AG10803 (cell line): Measurements from ENCODE around the gene PEX7.

Experiments used
- DNase-seq: peaks from one replicate; pipeline ENCODE4 v3.0.0; 2010; ENCODE audit warnings: low read depth
- H3K4me3 ChIP-seq: 2 replicates; pipeline ENCODE4 v1.5.1; 2011; ENCODE audit warnings: mild to moderate bottlenecking, low read length, control low read depth
- CTCF ChIP-seq: conservative IDR thresholded peaks from 2 replicates; pipeline ENCODE4 v1.5.1; 2011; ENCODE audit warnings: mild to moderate bottlenecking, low read length, control low read depth, inconsistent platforms

PEX7 gene

DNA sequence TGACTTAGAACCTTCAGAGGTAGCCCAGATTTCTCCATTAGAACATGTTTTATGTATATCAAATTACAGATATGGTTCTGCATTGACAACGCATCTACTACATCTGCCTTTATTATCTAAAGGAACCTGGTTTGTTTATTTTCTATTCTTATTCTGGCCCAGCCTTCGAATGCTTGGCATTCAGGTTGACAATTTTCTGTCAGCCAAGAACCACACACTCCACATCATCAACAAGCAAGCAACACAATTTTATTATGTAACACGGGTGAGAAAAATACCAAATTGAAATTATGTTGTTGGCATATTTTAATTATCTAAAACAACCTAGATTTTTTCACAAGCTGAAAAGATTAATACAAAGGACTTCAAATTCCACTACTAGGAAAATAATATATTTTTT lies 44.7 kb upstream of the PEX7 start:
- no peak for DNase-seq
- H3K4me3 ChIP-seq = no peak overlapping the region
- TF ChIP-seq CTCF = no peak

DNA sequence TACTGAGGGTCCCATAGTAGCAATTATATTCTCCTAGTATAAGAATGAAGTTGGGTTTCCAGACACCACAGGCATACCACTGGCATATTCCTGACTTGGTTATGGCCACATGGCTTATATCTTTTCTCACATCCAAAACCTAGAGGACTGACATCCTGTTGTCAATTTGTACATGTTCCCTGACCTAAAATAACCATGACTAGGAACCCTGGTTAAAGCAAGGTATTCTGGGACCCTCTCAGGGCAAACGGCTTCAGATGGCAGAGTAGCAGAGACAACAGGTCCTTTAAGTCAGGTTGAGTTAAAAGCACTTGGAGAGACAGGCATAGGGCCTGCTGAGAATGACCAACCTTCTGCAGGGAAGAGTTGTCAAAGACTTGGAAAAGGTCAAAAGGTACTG lies 42.7 kb upstream of the PEX7 start:
- DNase-seq = no peak
- TF ChIP-seq CTCF = no peak

DNA sequence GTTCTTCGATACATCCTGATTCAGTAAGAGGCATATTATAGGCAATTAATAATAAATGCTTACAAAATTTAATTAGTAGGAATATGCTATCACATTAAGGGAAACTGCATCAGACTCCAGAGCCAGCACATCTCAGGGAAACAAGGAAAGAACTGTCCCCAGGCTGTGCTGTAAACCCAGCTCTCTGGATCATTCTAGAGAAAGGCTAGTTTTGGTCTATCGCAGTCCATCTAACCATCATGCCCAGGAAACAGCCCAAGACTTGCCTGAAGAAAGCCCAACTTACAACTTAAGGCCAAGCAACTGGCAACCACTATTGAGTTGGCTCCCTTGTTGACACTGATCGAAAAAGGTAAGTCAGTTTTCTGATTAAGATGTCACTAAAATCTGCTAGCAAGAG lies 41.4 kb upstream of the PEX7 start:
- TF ChIP-seq CTCF = no peak
- H3K4me3 ChIP-seq = no peak overlapping the region

More for the DNA sequence above, 42.7 kb upstream of the PEX7 start:
- H3K4me3 ChIP-seq = no peak overlapping the region

DNA sequence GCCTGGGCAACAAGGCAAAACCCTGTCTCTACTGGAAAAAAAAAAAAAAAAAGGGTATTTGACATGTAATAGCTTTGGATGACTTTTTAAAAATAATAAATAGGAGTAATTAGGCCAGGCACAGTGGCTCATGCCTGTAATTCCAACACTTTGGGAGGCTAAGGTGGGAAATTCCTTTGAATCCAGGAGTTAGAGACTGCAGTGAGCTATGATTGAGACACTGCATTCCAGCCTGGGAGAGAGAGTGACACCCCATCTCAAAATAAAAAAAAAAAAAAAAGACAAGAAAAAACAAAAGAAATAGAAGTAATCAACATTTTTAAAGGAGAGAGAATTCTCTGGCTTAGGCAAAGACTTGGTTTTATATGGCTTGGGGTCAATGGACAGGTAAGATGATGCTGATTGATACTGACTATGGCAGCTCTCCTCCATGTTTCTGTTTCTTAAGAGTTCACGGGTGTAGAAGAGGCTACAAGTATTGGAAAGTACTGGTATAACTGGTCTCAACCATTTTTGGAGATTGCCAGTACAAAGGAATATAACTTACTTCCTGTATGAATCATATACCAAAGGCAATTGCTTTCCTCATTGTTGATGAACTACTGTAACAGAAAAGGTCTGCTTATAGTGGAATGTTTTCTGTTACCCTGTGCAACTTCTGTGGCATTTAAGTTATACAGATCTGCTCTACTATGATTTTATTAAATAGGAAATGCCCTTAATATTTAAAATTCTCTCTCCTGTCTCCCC lies 40.2 kb upstream of the PEX7 start:
- no peak overlapping the region for H3K4me3 ChIP-seq
- no peak for TF ChIP-seq CTCF
- DNase-seq = peak; percentile 62

More for the DNA sequence above, 41.4 kb upstream of the PEX7 start:
- no peak for DNase-seq

DNA sequence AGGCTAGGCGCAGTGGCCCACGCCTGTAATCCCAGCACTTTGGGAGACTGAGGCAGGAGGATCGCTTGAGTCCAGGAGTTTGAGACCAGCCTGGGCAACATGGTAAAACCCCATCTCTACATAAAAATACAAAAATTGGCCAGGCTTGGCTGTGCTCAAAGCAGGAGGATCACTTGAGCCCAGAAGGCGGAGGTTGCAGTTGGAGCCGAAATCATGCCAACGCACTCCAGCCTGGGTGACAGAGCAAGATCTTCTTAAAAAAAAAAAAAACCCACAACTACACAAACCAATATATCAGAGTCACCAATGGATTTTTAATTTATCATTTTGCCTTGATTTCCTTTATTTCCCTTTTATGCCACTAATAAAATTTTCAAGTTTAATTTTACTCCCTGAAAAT lies 39.4 kb upstream of the PEX7 start:
- DNase-seq = no peak
- no peak for TF ChIP-seq CTCF
- no peak overlapping the region for H3K4me3 ChIP-seq

DNA sequence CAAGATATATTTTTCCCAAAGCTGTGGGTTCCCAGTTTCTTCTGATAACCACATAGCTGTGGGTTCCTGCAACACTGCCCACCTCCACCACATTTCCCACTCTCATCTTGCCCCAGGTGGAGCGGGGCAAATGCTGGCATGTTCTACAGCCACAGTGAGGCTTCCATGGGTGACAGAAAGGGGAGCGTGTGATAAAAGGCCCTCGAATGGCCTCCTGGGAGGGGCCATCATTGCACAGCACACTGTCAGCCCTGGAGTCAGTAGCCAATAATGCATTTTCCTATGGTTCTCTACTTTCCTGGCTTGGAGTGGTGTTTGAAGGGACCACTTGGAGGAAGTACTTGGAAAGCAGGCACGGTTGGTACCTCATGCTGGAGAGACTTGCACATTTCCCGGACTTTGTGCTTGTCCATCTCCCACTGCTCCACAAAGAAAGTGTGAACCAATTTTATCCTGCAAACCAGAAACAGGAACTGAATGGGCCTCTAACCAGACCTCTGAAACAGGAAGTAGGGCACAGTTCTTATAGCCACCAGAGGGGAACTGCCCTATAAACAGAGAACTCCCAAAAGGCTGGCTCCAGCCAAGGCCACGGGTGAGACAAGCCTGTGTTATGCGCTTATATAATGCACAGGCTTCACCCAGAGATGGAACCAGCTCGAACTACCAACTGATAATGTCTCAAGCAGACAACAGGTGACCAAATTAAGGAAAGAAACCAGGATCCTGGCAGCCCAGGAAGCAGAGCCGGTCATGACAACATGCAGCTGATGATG lies 38.7 kb upstream of the PEX7 start:
- TF ChIP-seq CTCF = no peak
- no peak overlapping the region for H3K4me3 ChIP-seq

DNA sequence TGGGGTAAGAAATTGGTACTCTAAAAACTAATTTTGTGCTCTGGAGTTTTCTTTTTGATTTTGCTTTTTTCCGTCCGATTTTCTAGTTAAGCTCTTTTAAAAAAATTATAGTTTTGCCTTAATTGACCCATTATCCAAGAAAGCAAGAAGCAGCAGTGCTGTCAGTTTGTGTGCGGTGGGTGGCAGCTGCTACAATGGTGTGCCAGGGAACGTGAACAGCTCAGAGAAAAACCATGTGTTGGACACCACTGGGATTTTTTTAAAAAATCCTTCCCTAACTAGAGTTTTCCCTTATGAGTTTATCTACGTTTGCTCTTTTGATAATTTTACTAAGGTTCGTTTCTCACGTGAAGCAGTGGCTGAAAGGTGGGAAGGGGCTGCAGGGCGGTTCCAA lies 38.1 kb upstream of the PEX7 start:
- no peak for TF ChIP-seq CTCF
- DNase-seq = no peak
- no peak overlapping the region for H3K4me3 ChIP-seq

More for the DNA sequence above, 38.7 kb upstream of the PEX7 start:
- DNase-seq = no peak
